Dedifferentiated amniotic fluid mesenchymal stem cell (primary cell): Measurements from ENCODE around the gene CLGN.
A peak's percentile ranks its signal among the peaks of the same experiment; 100 is the strongest.
"Not testable (repeated sequence)": the region's sequence is repeated elsewhere in the genome, so short reads cannot be mapped to it uniquely, and the experiment has no call there.

ENCODE experiments used
- DNase-seq: peaks from one replicate; pipeline ENCODE4 v3.0.0-alpha.2; 2016; ENCODE audit errors: extremely low spot score

CLGN gene

GRCh38 chr4:140427106-140427918 lies at the start of gene CLGN:
Gene CLGN (minus strand): TSS chr4:140427648. CDS start chr4:140413078, 14,570 bp downstream.
- DNase-seq, result peak; percentile 35

DNA sequence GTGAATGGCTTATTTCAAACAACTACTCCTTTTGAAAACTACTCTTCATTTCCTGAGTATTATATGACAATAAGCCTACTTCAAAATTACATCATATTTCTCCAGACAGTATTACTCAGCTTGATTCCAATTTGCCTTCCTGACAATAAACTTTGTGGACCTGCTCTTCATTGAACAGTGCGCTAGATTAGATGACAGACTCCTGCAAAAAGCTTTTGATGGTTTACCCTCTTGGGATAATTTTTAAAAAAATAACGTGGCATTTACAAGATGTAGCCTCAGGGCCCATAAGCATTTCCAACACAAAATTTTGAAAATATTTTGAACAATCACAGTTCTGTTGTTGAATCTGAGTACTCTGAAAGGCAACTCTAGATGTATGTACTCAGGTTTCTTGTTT lies 44.7 kb upstream of the CLGN start:
- no peak for DNase-seq

- DNase-seq, result no peak
These were observed 42.6 kb upstream of the CLGN start for GRCh38 chr4:140469791-140470733.

GRCh38 chr4:140466146-140466545 lies 38.7 kb upstream of the CLGN start:
- no peak for DNase-seq

GRCh38 chr4:140463614-140464013 lies 36.2 kb upstream of the CLGN start:
- DNase-seq, result no peak

DNA sequence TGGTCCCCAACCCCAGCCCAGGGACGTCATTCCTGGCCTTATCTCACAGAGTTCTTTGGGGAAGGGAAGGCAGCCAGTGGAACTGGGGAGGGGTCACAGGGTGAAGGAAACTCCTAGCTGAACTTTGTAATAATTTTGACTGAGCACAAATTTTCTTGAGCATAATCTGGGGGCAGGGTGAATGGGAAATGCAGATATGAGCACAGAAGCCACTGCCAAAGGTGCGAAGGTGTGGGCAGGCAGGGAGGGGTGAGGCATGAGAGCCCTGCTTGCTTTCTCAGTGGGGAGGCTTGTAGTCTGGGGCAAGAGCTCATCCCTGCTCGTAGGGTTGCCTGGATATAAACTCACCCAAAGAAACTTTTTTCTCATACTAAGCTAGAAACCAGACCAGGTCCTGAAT lies 35.7 kb upstream of the CLGN start:
- no peak for DNase-seq

DNA sequence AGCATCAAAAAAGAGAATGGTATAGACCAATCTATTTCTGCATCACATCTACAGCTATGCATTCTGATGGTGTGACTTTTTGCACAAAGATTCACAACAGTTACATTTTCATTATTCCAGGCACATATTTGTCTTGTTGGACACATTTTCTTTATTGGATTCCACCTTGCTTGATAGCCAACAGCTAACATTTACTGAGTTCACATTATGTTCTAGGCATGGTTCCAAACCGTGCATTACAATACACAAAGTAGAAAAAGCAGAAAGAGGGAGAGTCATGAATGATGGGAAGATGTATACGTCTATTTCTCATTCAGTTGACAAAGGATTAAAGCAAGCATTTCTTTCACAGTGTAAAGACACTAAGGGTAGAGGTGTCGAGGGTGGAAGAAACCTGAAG lies 22.9 kb upstream of the CLGN start:
- DNase-seq, result no peak

- no peak for DNase-seq
These were observed 21.4 kb upstream of the CLGN start for GRCh38 chr4:140448830-140449229.

DNA sequence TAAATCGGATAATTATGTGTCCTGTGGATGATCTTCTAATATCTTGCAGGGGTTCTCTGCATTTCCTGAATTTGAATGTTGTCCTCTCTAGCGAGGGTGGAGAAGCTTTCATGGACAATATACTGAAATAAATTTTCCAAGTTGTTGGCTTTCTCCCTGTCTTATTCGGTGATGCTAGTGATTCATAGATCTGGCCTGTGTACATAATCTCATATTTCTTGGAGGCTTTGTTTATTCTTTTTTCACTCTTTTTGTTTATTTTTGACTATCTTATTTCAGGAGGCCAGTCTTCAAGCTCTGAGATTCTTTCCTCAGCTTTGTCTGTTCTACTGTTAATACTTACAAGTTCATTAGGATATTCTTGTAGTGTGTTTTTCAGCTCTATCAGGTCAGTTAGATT lies 20.7 kb upstream of the CLGN start:
- DNase-seq, result no peak

GRCh38 chr4:140444347-140444746 lies 16.9 kb upstream of the CLGN start:
- DNase-seq, result not testable (repeated sequence)

GRCh38 chr4:140439644-140440142 lies 12.2 kb upstream of the CLGN start:
- DNase-seq, result no peak

DNA sequence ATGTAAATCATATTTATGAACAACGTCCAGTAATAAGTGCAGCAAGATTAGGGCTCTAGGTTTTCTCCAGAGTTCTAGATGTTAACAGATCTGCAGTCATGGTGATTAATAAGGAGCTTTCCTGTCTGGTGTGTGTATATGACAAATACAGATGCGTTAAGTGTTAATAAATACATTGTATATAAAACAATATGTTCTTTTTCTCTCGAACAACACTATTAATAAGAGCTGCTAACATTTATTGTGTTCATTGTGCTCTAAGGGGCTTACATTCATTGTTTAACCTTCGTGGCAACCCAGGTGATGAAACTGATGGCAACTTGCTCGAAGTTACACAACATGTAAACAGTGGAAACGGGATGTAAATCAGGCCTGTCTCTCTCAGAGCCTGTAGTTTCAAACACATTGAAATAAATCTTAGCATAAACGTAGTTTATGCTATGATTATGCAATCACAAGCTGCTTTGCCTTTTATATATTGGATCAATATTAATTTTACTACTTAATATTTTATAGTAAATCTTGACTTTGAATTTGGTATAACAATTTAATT lies 547 bp upstream of the CLGN start:
- no peak for DNase-seq

- DNase-seq, result no peak
These were observed 790 bp downstream of the CLGN start for GRCh38 chr4:140426610-140427105.

- peak; percentile 71 for DNase-seq
These were observed 4.3 kb downstream of the CLGN start for GRCh38 chr4:140423106-140423505.

DNA sequence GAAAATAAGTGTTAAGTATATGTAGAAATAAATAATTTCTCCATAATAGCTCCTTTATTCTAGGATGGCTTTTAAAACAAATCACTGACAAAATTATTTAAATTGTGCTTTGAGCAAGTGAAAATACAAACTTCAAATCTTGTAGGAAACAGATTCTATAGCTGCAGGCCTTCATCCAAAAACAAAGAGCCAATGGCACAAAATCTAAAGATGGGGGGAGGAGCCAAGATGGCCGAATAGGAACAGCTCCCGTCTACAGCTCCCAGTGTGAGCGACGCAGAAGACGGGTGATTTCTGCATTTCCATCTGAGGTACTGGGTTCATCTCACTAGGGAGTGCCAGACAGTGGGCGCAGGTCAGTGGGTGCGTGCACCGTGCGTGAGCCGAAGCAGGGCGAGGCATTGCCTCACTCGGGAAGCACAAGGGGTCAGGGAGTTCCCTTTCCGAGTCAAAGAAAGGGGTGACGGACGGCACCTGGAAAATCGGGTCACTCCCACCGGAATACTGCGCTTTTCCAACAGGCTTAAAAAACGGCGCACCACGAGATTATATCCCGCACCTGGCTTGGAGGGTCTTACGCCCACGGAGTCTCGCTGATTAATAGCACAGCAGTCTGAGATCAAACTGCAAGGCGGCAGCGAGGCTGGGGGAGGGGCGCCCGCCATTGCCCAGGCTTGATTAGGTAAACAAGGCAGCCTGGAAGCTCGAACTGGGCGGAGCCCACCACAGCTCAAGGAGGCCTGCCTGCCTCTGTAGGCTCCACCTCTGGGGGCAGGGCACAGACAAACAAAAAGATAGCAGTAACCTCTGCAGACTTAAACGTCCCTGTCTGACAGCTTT lies 14.1 kb downstream of the CLGN start:
- DNase-seq, result not testable (repeated sequence)

DNA sequence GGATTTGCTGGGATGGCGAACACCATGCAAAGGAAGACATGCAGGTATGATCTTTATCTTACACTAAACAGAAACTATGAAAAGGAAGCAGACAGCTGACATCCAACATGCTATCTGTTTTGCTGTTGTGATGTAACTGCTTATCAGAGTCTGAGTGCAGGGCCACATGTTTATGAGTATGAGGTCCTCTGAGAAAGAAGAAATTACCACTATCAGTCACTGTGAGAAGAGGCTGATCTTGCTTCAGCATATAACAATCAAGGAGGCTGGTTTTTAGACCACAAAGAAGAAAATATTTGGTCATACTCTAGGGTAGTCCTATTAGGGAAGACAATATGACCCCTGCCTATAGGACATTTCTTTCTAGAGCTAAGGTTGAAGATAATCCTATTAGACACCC lies 18.5 kb downstream of the CLGN start:
- no peak for DNase-seq

DNA sequence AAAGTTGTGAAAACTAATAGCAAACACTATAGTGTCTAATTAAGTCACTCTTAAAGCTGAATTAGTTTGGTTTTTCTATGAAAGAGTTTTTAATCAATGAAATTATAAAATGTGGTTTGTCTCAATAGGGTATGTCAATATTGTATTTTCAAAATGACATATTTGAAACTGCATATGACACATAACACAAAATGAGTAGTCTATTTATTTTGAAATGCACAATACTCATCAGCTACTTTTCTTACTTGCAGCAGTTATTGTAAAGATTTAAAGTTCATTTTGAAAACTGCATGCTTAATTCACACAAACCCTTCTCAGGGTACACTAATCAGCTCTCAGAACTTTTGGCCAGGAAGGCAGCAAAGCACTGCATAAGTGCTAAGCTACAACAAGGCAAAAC lies 21.2 kb downstream of the CLGN start:
- no peak for DNase-seq

DNA sequence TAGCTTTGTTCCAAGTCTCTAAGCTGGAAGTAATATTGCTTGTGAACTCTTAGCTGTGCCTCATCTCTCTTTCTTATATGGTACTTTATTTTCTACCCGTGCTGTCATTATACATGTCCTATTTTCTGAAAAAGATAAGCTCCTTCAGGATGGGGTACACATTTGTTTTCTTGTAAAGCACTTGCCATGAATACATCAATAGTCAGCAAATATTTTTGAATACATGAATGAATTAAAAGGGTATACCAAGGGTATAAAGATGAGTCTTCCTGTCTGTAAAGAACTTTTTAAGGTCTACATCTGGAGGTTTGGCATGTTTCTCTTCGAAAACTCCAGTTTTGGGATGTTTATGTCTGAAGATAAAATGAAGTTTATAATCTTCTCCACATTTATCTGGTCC lies 27.3 kb downstream of the CLGN start:
- DNase-seq, result no peak

GRCh38 chr4:140395668-140396067 lies 31.8 kb downstream of the CLGN start:
- no peak for DNase-seq

DNA sequence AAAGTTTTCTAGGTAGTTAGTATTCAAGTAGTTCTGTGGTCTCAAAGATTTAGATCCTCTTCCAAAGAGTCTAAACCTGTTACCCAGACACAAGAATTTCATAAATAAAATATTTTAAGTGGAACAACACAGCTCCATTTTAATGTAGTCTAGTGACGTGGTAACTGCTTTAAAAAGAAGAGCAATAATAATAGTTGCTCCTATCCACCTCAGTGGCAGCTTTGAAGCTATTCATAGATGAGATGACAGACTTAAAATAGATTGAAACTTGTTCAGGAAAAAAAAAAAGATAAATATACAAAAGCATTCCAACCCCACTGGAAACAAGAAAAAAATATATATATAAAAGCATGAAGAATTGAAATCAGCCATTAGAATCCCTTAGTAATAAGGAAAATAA lies 39.4 kb downstream of the CLGN start:
- no peak for DNase-seq

DNA sequence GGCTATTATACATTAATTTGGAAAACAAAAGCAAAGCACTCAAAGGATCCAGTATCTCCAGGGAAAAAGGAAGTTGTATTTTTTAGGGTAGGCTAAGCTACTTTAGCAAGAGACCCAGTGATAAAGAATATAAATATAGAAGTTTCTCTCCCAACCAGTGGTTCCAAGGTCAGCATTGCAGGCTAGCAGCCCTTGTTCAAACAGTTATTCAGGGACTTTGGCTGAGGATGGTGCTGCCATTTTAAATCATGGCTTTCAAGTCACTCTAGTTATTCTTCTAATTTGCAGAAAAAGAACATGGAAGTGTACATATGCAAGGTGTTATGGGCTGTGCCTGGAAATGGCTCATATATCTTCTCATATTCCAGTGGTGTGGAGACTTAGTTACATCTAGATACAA lies 44.7 kb downstream of the CLGN start:
- no peak for DNase-seq
